Measurements from ENCODE around the gene RBBP8NL. TPM values are rescaled to one million over a fixed set of nuclear protein-coding genes. Genes with fewer than 3 reads are reported as not detected.

Gene RBBP8NL
- total and polyA plus RNA-seq, 4 donors = 0.21 to 1.3 (median 1.1) TPM

- Histone ChIP-seq H3K9me3 (ENCODE audit: control insufficient read depth in 4 of 4, insufficient read depth in 3 of 4, low read length in 3 of 4) (no peaks in the 10 kb centered on the region), H3K27me3 (ENCODE audit: control insufficient read depth in 3 of 3, insufficient read depth in 3 of 3, low read length in 2 of 3) (no peaks in the 10 kb centered on the region), H3K27ac (ENCODE audit: low read depth in 1 of 2, low read length in 1 of 2) (no peak overlapping the region), H3K9ac (ENCODE audit: insufficient read depth in 1 of 2, low read length in 2 of 2) (no peak overlapping the region), H3K4me1 (ENCODE audit: control insufficient read depth in 5 of 5, insufficient read depth in 5 of 5, low read length in 5 of 5) (peaks cover 0 to 24% (median 0%) of the 10 kb centered on the region in 5 donors), H3K36me3 (ENCODE audit: control insufficient read depth in 4 of 4, insufficient read depth in 4 of 4, low read length in 4 of 4) (no peaks in the 10 kb centered on the region), H3K4me3 (no peak overlapping the region)
- 88 to 93% methylated on average over 6 of the region's 6 CpGs for WGBS, 2 donors
- ATAC-seq (ENCODE audit: insufficient read depth, low FRiP score) (no peak), DNase-seq (no peak)
- TF ChIP-seq CTCF (IDR thresholded peaks at IDR 0.05; ENCODE audit: control extremely low read depth, extremely low read depth) = no peak
These were observed 16.9 kb upstream of the RBBP8NL start for GRCh38 chr20:62444286-62444685.

- no peaks in the 10 kb centered on the region for H3K9me3 ChIP-seq (ENCODE audit: control insufficient read depth in 4 of 4, insufficient read depth in 3 of 4, low read length in 3 of 4)
- no peaks in the 10 kb centered on the region for H3K36me3 ChIP-seq (ENCODE audit: control insufficient read depth in 4 of 4, insufficient read depth in 4 of 4, low read length in 4 of 4)
- H3K27me3 ChIP-seq (ENCODE audit: control insufficient read depth in 3 of 3, insufficient read depth in 3 of 3, low read length in 2 of 3) = no peaks in the 10 kb centered on the region
- TF ChIP-seq CTCF (IDR thresholded peaks at IDR 0.05; ENCODE audit: control extremely low read depth, extremely low read depth) = no peak
- H3K4me3 ChIP-seq = no peak overlapping the region
- WGBS, 2 donors = 84 to 88% methylated on average over 16 of the region's 16 CpGs
- no peak for DNase-seq
- H3K4me1 ChIP-seq (ENCODE audit: control insufficient read depth in 5 of 5, insufficient read depth in 5 of 5, low read length in 5 of 5) = peaks cover 0 to 42% (median 9%) of the 10 kb centered on the region in 5 donors
- no peak for ATAC-seq (ENCODE audit: insufficient read depth, low FRiP score)
- no peak overlapping the region for H3K9ac ChIP-seq (ENCODE audit: insufficient read depth in 1 of 2, low read length in 2 of 2)
- H3K27ac ChIP-seq (ENCODE audit: low read depth in 1 of 2, low read length in 1 of 2) = no peak overlapping the region
These were observed 14.7 kb upstream of the RBBP8NL start for GRCh38 chr20:62441987-62442539.

DNA sequence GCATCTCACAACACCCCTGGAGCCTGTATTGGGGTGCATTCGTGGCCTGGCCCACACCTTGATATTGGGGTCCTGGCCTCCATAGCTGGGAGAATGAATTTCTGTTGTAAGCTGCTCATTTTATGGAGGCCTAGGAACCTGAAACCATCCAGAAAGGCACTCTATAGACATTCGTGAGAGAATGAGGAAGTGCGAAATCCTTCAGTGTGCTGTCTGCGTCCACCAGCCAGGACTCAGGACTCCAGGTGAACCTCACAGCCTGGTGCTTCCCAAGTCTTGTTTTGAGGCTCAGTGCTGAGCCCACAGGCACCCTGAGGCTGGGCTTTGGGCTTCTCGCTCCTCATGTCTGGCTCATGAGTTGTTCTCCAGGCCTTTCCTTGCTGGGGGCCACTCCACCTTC lies 11.9 kb upstream of the RBBP8NL start:
- H3K27me3 ChIP-seq (ENCODE audit: control insufficient read depth in 3 of 3, insufficient read depth in 3 of 3, low read length in 2 of 3) = no peaks in the 10 kb centered on the region
- H3K9ac ChIP-seq (ENCODE audit: insufficient read depth in 1 of 2, low read length in 2 of 2) = peak overlapping the region in 1 of 2 donors; percentile 20
- TF ChIP-seq CTCF (IDR thresholded peaks at IDR 0.05; ENCODE audit: control extremely low read depth, extremely low read depth) = no peak
- H3K27ac ChIP-seq (ENCODE audit: low read depth in 1 of 2, low read length in 1 of 2) = no peak overlapping the region
- 64 to 72% methylated on average over 5 of the region's 5 CpGs for WGBS, 2 donors
- H3K9me3 ChIP-seq (ENCODE audit: control insufficient read depth in 4 of 4, insufficient read depth in 3 of 4, low read length in 3 of 4) = no peaks in the 10 kb centered on the region
- ATAC-seq (ENCODE audit: insufficient read depth, low FRiP score) = no peak
- no peak overlapping the region for H3K4me3 ChIP-seq
- no peaks in the 10 kb centered on the region for H3K36me3 ChIP-seq (ENCODE audit: control insufficient read depth in 4 of 4, insufficient read depth in 4 of 4, low read length in 4 of 4)
- no peak for DNase-seq
- H3K4me1 ChIP-seq (ENCODE audit: control insufficient read depth in 5 of 5, insufficient read depth in 5 of 5, low read length in 5 of 5) = peaks cover 0 to 55% (median 23%) of the 10 kb centered on the region in 5 donors

DNA sequence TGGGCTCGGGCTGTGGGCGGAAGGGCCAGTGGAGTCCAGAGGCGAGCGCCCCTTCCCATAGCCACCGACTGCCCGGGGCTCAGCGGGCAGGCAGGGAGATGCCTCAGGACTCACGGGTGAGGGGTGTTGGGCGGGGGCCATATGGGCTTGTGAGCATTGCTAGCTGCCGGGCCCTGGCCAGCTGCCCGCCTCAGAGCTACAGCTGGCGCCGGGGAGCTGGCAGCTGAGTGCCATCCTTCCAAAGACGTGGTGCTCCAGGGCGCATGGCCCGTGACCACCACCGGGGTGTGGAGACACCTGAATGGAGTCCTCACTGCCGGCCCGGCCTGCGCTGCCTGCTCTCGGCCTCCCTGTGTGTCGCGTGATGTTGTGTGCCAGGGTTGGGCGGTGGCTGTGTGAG lies 10.6 kb upstream of the RBBP8NL start:
- DNase-seq (peak in 2 of 3 donors; percentile 72 to 81), ATAC-seq (ENCODE audit: insufficient read depth, low FRiP score) (no peak)
- Histone ChIP-seq H3K27ac (ENCODE audit: low read depth in 1 of 2, low read length in 1 of 2) (no peak overlapping the region), H3K9ac (ENCODE audit: insufficient read depth in 1 of 2, low read length in 2 of 2) (no peak overlapping the region), H3K4me1 (ENCODE audit: control insufficient read depth in 5 of 5, insufficient read depth in 5 of 5, low read length in 5 of 5) (peaks cover 0 to 67% (median 31%) of the 10 kb centered on the region in 5 donors), H3K27me3 (ENCODE audit: control insufficient read depth in 3 of 3, insufficient read depth in 3 of 3, low read length in 2 of 3) (no peaks in the 10 kb centered on the region), H3K36me3 (ENCODE audit: control insufficient read depth in 4 of 4, insufficient read depth in 4 of 4, low read length in 4 of 4) (no peaks in the 10 kb centered on the region), H3K4me3 (no peak overlapping the region), H3K9me3 (ENCODE audit: control insufficient read depth in 4 of 4, insufficient read depth in 3 of 4, low read length in 3 of 4) (no peaks in the 10 kb centered on the region)
- 72 to 87% methylated on average over 22 to 24 of the region's 24 CpGs for WGBS, 2 donors
- no peak for TF ChIP-seq CTCF (IDR thresholded peaks at IDR 0.05; ENCODE audit: control extremely low read depth, extremely low read depth)

Data from lung (tissue), 12 donors.